ENCODE measurements around the gene MKKS.

GRCh38 chr20:10404023-10404628 is 29.9 kb downstream of the MKKS start:
- TF ChIP-seq, protein P1, sequence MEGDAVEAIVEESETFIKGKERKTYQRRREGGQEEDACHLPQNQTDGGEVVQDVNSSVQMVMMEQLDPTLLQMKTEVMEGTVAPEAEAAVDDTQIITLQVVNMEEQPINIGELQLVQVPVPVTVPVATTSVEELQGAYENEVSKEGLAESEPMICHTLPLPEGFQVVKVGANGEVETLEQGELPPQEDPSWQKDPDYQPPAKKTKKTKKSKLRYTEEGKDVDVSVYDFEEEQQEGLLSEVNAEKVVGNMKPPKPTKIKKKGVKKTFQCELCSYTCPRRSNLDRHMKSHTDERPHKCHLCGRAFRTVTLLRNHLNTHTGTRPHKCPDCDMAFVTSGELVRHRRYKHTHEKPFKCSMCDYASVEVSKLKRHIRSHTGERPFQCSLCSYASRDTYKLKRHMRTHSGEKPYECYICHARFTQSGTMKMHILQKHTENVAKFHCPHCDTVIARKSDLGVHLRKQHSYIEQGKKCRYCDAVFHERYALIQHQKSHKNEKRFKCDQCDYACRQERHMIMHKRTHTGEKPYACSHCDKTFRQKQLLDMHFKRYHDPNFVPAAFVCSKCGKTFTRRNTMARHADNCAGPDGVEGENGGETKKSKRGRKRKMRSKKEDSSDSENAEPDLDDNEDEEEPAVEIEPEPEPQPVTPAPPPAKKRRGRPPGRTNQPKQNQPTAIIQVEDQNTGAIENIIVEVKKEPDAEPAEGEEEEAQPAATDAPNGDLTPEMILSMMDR (IDR thresholded peaks at IDR 0.05): no peak
- TF ChIP-seq POLR2A (IDR thresholded peaks at IDR 0.05): no peak

Data from Peyer's patch (tissue), 4 donors.